22Rv1 (cell line): ENCODE measurements around the gene DARS2.

Experiments used
- ZFX ChIP-seq: fragments of 450-650 bp; IDR thresholded peaks from 2 replicates; pipeline ENCODE4 v1.6.1; 2017; ENCODE audit warnings: antibody characterized with exemption, borderline replicate concordance
- TF ChIP-seq, protein P1 (sequence below): fragments of 450-650 bp; IDR thresholded peaks from 2 replicates; pipeline ENCODE4 v1.5.1; 2017; ENCODE audit warnings: mild to moderate bottlenecking

- TF ChIP-seq, protein P1, sequence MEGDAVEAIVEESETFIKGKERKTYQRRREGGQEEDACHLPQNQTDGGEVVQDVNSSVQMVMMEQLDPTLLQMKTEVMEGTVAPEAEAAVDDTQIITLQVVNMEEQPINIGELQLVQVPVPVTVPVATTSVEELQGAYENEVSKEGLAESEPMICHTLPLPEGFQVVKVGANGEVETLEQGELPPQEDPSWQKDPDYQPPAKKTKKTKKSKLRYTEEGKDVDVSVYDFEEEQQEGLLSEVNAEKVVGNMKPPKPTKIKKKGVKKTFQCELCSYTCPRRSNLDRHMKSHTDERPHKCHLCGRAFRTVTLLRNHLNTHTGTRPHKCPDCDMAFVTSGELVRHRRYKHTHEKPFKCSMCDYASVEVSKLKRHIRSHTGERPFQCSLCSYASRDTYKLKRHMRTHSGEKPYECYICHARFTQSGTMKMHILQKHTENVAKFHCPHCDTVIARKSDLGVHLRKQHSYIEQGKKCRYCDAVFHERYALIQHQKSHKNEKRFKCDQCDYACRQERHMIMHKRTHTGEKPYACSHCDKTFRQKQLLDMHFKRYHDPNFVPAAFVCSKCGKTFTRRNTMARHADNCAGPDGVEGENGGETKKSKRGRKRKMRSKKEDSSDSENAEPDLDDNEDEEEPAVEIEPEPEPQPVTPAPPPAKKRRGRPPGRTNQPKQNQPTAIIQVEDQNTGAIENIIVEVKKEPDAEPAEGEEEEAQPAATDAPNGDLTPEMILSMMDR = no peak
- TF ChIP-seq ZFX = no peak
These were observed 62.5 kb downstream of the DARS2 start for GRCh38 chr1:173886746-173887611.
